H1 (cell line): ENCODE results near the gene TEX101. TPM values are rescaled to one million over a fixed set of nuclear protein-coding genes. Genes with fewer than 3 reads are reported as not detected.

Experiments
- CTCF ChIA-PET: fragments of 300-600 bp; sonication (Branson Sonifier 250); formaldehyde crosslinking; loops from one replicate; lab custom pipeline; 2021; ENCODE audit not compliant: partially characterized antibody; lab: Charles Lee
- POLR2A ChIA-PET: fragments of 300-600 bp; sonication (Branson Sonifier 250); formaldehyde crosslinking; loops from one replicate; lab custom pipeline; 2021; ENCODE audit warnings: inconsistent platforms; ENCODE audit not compliant: partially characterized antibody; lab: Charles Lee
- DNase-seq, 2 experiments: peaks; one replicate each; pipeline versions ENCODE4 v3.0.0 to v3.0.0-alpha.2; 2010 to 2022; ENCODE audit warnings: low spot score in 2 of 2, low read depth in 1 of 2, mixed read lengths in 1 of 2
- FAIRE-seq: peaks from 2 replicates; lab custom pipeline; 2011; peaks lifted over from hg19 to GRCh38; lab: Jason Lieb, UNC
- H2AFZ ChIP-seq: 2 replicates; pipeline ENCODE4 v1.8.1; 2012; ENCODE audit warnings: low read length, inconsistent platforms
- H2AK5ac ChIP-seq: 2 replicates; pipeline ENCODE4 v1.6.1; 2013; ENCODE audit warnings: low read depth, low read length
- H2BK120ac ChIP-seq: replicated peaks from 2 replicates; pipeline ENCODE3; 2013; ENCODE audit warnings: low read depth, low read length, inconsistent platforms
- H2BK12ac ChIP-seq: 2 replicates; pipeline ENCODE4 v1.6.1; 2013; ENCODE audit warnings: low read depth, low read length
- H2BK15ac ChIP-seq: 2 replicates; pipeline ENCODE4 v1.6.1; 2013; ENCODE audit warnings: low read length
- H2BK20ac ChIP-seq: 2 replicates; pipeline ENCODE4 v1.6.1; 2013; ENCODE audit warnings: low read length
- H2BK5ac ChIP-seq: 2 replicates; pipeline ENCODE4 v1.6.1; 2013; ENCODE audit warnings: low read depth, low read length
- H3K14ac ChIP-seq: 2 replicates; pipeline ENCODE4 v1.6.1; 2013; ENCODE audit warnings: inconsistent platforms; ENCODE audit not compliant: insufficient read length
- H3K18ac ChIP-seq: 2 replicates; pipeline ENCODE4 v1.6.1; 2013; ENCODE audit warnings: low read length; ENCODE audit errors: extremely low read depth
- H3K23ac ChIP-seq: 2 replicates; pipeline ENCODE4 v1.6.1; 2013; ENCODE audit warnings: inconsistent platforms; ENCODE audit not compliant: insufficient read length
- H3K23me2 ChIP-seq: 2 replicates; pipeline ENCODE4 v1.6.1; 2013; ENCODE audit warnings: low read depth, low read length
- H3K27ac ChIP-seq: 2 replicates; pipeline ENCODE4 v1.6.1; 2011; ENCODE audit warnings: low read depth, low read length, inconsistent platforms
- H3K27me3 ChIP-seq, 4 experiments: replicated peaks in 1 of 4; 1 replicate in 1 of 4; 2 replicates in 3 of 4; pipeline versions ENCODE4 v1.6.1 to v1.8.1; 2011 to 2013; ENCODE audit warnings: low read length in 3 of 4, mild to moderate bottlenecking in 3 of 4, inconsistent platforms in 2 of 4, mixed read lengths in 2 of 4, moderate library complexity in 1 of 4; ENCODE audit not compliant: control insufficient read depth in 3 of 4, insufficient read depth in 3 of 4; ENCODE audit errors: extremely low read depth in 1 of 4
- H3K36me3 ChIP-seq, 4 experiments: 2 replicates each; pipeline versions ENCODE4 v1.6.1 to v1.8.1; 2011 to 2013; ENCODE audit warnings: mild to moderate bottlenecking in 4 of 4, low read length in 3 of 4, moderate library complexity in 2 of 4, control low read depth in 1 of 4, inconsistent platforms in 1 of 4; ENCODE audit not compliant: insufficient read depth in 4 of 4, control insufficient read depth in 2 of 4
- H3K4ac ChIP-seq: replicated peaks from 2 replicates; pipeline ENCODE3; 2013; ENCODE audit warnings: low read length, low read depth, mixed read lengths, inconsistent platforms; ENCODE audit not compliant: insufficient read length
- H3K4me1 ChIP-seq, 4 experiments: replicated peaks in 1 of 4; 1 replicate in 1 of 4; 2 replicates in 3 of 4; pipeline versions ENCODE4 v1.6.1 to v1.8.1; 2011 to 2013; ENCODE audit warnings: low read length in 3 of 4, inconsistent platforms in 2 of 4, mixed read lengths in 1 of 4; ENCODE audit not compliant: insufficient read depth in 4 of 4, control insufficient read depth in 3 of 4
- H3K4me2 ChIP-seq, 2 experiments: 2 replicates each; pipeline versions ENCODE4 v1.6.1 to v1.8.1; 2011 to 2013; ENCODE audit warnings: low read depth in 2 of 2, low read length in 2 of 2, control low read depth in 1 of 2, inconsistent platforms in 1 of 2, mild to moderate bottlenecking in 1 of 2; ENCODE audit not compliant: insufficient read depth in 1 of 2
- H3K4me3 ChIP-seq, 4 experiments: fragments of 200-600, 300-600 bp in 1 of 4; sonication (generic), shearing (Covaris generic), sonication (Bioruptor Twin) in 1 of 4; 2 replicates each; pipeline versions ENCODE4 v1.5.1 to v1.8.1; 2011 to 2016; ENCODE audit warnings: low read length in 4 of 4, low read depth in 3 of 4, control low read depth in 2 of 4, inconsistent platforms in 2 of 4, mild to moderate bottlenecking in 2 of 4, mixed read lengths in 1 of 4, moderate library complexity in 1 of 4; ENCODE audit not compliant: insufficient read depth in 2 of 4; ENCODE audit errors: extremely low read depth in 1 of 4
- H3K56ac ChIP-seq: replicated peaks from 2 replicates; pipeline ENCODE3; 2013; ENCODE audit warnings: low read depth, mild to moderate bottlenecking, mixed read lengths, low read length, inconsistent platforms; ENCODE audit not compliant: insufficient read length
- H3K79me1 ChIP-seq: 2 replicates; pipeline ENCODE4 v1.6.1; 2013; ENCODE audit warnings: low read depth, low read length, control low read depth
- H3K79me2 ChIP-seq, 2 experiments: 2 replicates each; pipeline versions ENCODE4 v1.6.1 to v1.8.1; 2012 to 2013; ENCODE audit warnings: low read length in 2 of 2, mild to moderate bottlenecking in 2 of 2, inconsistent platforms in 1 of 2; ENCODE audit not compliant: insufficient read depth in 2 of 2, control insufficient read depth in 1 of 2
- H3K9ac ChIP-seq, 4 experiments: replicated peaks in 1 of 4; 1 replicate in 1 of 4; 2 replicates in 3 of 4; pipeline versions ENCODE4 v1.6.1 to v1.8.1; 2011 to 2013; ENCODE audit warnings: low read depth in 3 of 4, low read length in 3 of 4, control low read depth in 2 of 4, mild to moderate bottlenecking in 2 of 4, moderate library complexity in 2 of 4, inconsistent platforms in 1 of 4; ENCODE audit errors: extremely low read depth in 1 of 4
- H3K9me3 ChIP-seq, 2 experiments: 2 replicates each; pipeline versions ENCODE4 v1.6.1 to v1.8.1; 2012 to 2013; ENCODE audit warnings: mild to moderate bottlenecking in 2 of 2, moderate library complexity in 2 of 2, control low read depth in 1 of 2, inconsistent platforms in 1 of 2, low read depth in 1 of 2, low read length in 1 of 2, mixed read lengths in 1 of 2; ENCODE audit not compliant: insufficient read depth in 2 of 2
- H4K20me1 ChIP-seq, 2 experiments: replicated peaks in 1 of 2; 2 replicates each; pipeline versions ENCODE3 to v1.8.1; 2011 to 2013; ENCODE audit warnings: inconsistent platforms in 2 of 2, low read length in 2 of 2, mild to moderate bottlenecking in 1 of 2; ENCODE audit not compliant: insufficient read depth in 2 of 2, control insufficient read depth in 1 of 2
- H4K5ac ChIP-seq: 2 replicates; pipeline ENCODE4 v1.6.1; 2013; ENCODE audit warnings: low read length, low read depth, mixed read lengths, inconsistent platforms; ENCODE audit not compliant: insufficient read length
- H4K8ac ChIP-seq: 2 replicates; pipeline ENCODE4 v1.8.0; 2013; ENCODE audit warnings: mild to moderate bottlenecking, moderate library complexity, low read length, inconsistent platforms; ENCODE audit not compliant: insufficient read depth; ENCODE audit errors: extremely low read depth
- H4K91ac ChIP-seq: replicated peaks from 2 replicates; pipeline ENCODE3; 2013; ENCODE audit warnings: low read length, mixed read lengths, inconsistent platforms; ENCODE audit not compliant: insufficient read length
- ATF3 ChIP-seq: IDR thresholded peaks from 2 replicates; pipeline ENCODE4 v1.6.1; 2011; ENCODE audit warnings: low read depth, mild to moderate bottlenecking, low read length; ENCODE audit not compliant: insufficient read depth
- BCL11A ChIP-seq, 2 experiments: IDR thresholded peaks; one replicate each; pipeline ENCODE4 v1.6.1; 2011; ENCODE audit warnings: low read depth in 2 of 2, low read length in 2 of 2, mild to moderate bottlenecking in 2 of 2
- GABPA ChIP-seq: IDR thresholded peaks from 2 replicates; pipeline ENCODE4 v1.6.1; 2011; ENCODE audit warnings: mild to moderate bottlenecking, low read length, moderate library complexity, borderline replicate concordance; ENCODE audit not compliant: insufficient read depth
- GTF2F1 ChIP-seq: IDR thresholded peaks from 2 replicates; pipeline ENCODE4 v1.6.1; 2012; ENCODE audit warnings: low read depth, low read length, improper control_type of control experiment, borderline replicate concordance
- MAFK ChIP-seq: IDR thresholded peaks from 2 replicates; pipeline ENCODE4 v1.6.1; 2012; ENCODE audit warnings: low read depth, mild to moderate bottlenecking, improper control_type of control experiment, low read length
- POLR2AphosphoS5 ChIP-seq: IDR thresholded peaks from 2 replicates; pipeline ENCODE4 v1.6.1; 2011; ENCODE audit warnings: low read depth, low read length
- RXRA ChIP-seq: IDR thresholded peaks from 2 replicates; pipeline ENCODE4 v1.6.1; 2011; ENCODE audit warnings: low read depth, mild to moderate bottlenecking, low read length, moderate library complexity; ENCODE audit not compliant: insufficient read depth
- TBP ChIP-seq: IDR thresholded peaks from 2 replicates; pipeline ENCODE4 v1.6.1; 2011; ENCODE audit warnings: low read depth, low read length, improper control_type of control experiment
- WGBS, 2 experiments: shearing (Covaris generic) in 1 of 2; methylation state at CpG; one replicate each; pipeline versions ENCODE4 v1.1.6 to v1.1.7; 2013 to 2015; ENCODE audit warnings: low lambda C conversion rate in 2 of 2, mixed read lengths in 2 of 2, inconsistent platforms in 1 of 2, low coverage in 1 of 2, missing lambda C conversion rate in 1 of 2; ENCODE audit not compliant: insufficient replicate concordance in 2 of 2, insufficient coverage in 1 of 2, insufficient read length in 1 of 2; ENCODE audit errors: extremely low coverage in 1 of 2, missing lambda C conversion rate in 1 of 2; 5-methylcytosine and 5-hydroxymethylcytosine counted together
- long read RNA-seq, 2 experiments: library from RNA in 1 of 2; library from capped mRNA in 1 of 2; stranded (forward); transcript quantifications; one replicate each; pipeline ENCODE4 v2.0.0, GENCODE V29; 2021; ENCODE audit warnings: inconsistent platforms in 1 of 2
- polyA minus RNA-seq, 3 experiments: library from RNA; depleted of rRNA, polyadenylated mRNA; stranded (reverse); fragments of >200 nt; gene quantifications; 1 replicate in 2 of 3; 2 replicates in 1 of 3; pipeline ENCODE4 v1.2.3, GENCODE V29; 2011
- polyA plus RNA-seq, 7 experiments: library from polyadenylated mRNA; depleted of rRNA in 3 of 7; stranded (reverse) in 5 of 7; unstranded in 2 of 7; fragments of >200 nt in 5 of 7; fragments of 200-250 nt in 2 of 7; gene quantifications; 1 replicate in 5 of 7; 2 replicates in 1 of 7; 4 replicates in 1 of 7; pipeline versions ENCODE4 v1.2.1 to v1.2.3, GENCODE V29; 2011 to 2013; ENCODE audit warnings: missing spikeins in 2 of 7, mixed read lengths in 2 of 7
- total RNA-seq: library from RNA; stranded (reverse); fragmentation: NEBNext Ultra II Directional; extraction: Animal tissue kit (Norgen Biotek cat#: 25700); gene quantifications from 2 replicates; pipeline ENCODE4 v1.2.1, GENCODE V29; 2021

Gene TEX101
- total RNA-seq (not detected in 2 replicates), polyA plus RNA-seq (2011; rRNA removed) (0.06 and 0.12 TPM in 2 replicates), polyA minus RNA-seq (2011; rRNA and poly(A)+ RNA removed) (not detected in 2 replicates)
- 0.19 TPM for polyA plus RNA-seq (2011; cell fraction: cytosol; rRNA removed)
- polyA plus RNA-seq (2011; cell fraction: nucleus; rRNA removed) = 0.07 TPM
- polyA plus RNA-seq (2012, experiment 1 of 2) = 0.36 TPM in 1 of 4 replicates, not detected in the others
- polyA plus RNA-seq (2012, experiment 2 of 2) = not detected
- polyA plus RNA-seq (2013, experiment 1 of 2) = 0.12 TPM
- polyA plus RNA-seq (2013, experiment 2 of 2) = not detected
- polyA minus RNA-seq (2011; cell fraction: cytosol; rRNA and poly(A)+ RNA removed) = not detected
- polyA minus RNA-seq (2011; cell fraction: nucleus; rRNA and poly(A)+ RNA removed) = not detected
- long read RNA-seq, experiment 1 = 0 reads
- long read RNA-seq, experiment 2 = 0 reads

GRCh38 chr19:43414554-43414953, at the start of gene TEX101:
Gene TEX101 (plus strand): TSS chr19:43414890. CDS start chr19:43415920, 1,030 bp downstream.
- no peaks in the 10 kb centered on the region for H3K27me3 ChIP-seq
- H3K23ac ChIP-seq = no peak within 1 kb of the TSS
- 96% methylated on average over 21 of the region's 21 CpGs; no CpG with 5 or more reads in 1 of the 2 experiments for WGBS, 2 experiments
- no peak within 1 kb of the TSS for H3K56ac ChIP-seq
- H2BK120ac ChIP-seq = no peak within 1 kb of the TSS
- no peak for DNase-seq
- H3K4me2 ChIP-seq = no peak within 1 kb of the TSS
- H2BK20ac ChIP-seq = no peak within 1 kb of the TSS
- no peaks in the 10 kb centered on the region; a peak in 1 of 7 replicates for H3K4me1 ChIP-seq
- H3K4me3 ChIP-seq = no peak within 1 kb of the TSS
- ChIA-PET CTCF (no interaction called here), POLR2A (no interaction called here)
- no peak within 1 kb of the TSS for H2AFZ ChIP-seq
- no peak within 1 kb of the TSS for H3K4ac ChIP-seq
- H3K9ac ChIP-seq = no peak within 1 kb of the TSS
- H2BK5ac ChIP-seq = no peak within 1 kb of the TSS
- no peaks in the 10 kb centered on the region for H3K36me3 ChIP-seq
- no peak within 1 kb of the TSS for H3K14ac ChIP-seq
- no peak for TF ChIP-seq POLR2AphosphoS5
- no peak for TF ChIP-seq GTF2F1
- TF ChIP-seq GABPA = no peak
- TF ChIP-seq MAFK = no peak
- TF ChIP-seq TBP = no peak
- TF ChIP-seq BCL11A (IDR thresholded peaks at IDR 0.05; ENCODE audit: low read depth in 2 of 2, low read length in 2 of 2) = no peak
- no peak for TF ChIP-seq ATF3
- TF ChIP-seq RXRA = no peak
- peak within 1 kb of the TSS; percentile 17 for H4K8ac ChIP-seq
- H4K91ac ChIP-seq = no peak within 1 kb of the TSS
- no peak within 1 kb of the TSS for H2BK15ac ChIP-seq
- FAIRE-seq = no peak
- no peak within 1 kb of the TSS for H2BK12ac ChIP-seq
- H3K23me2 ChIP-seq = no peaks in the 10 kb centered on the region; the same call in 1 of the 2 replicates
- H4K20me1 ChIP-seq = no peaks in the 10 kb centered on the region
- no peak within 1 kb of the TSS for H2AK5ac ChIP-seq
- H3K79me1 ChIP-seq = no peaks in the 10 kb centered on the region
- H3K9me3 ChIP-seq = peaks cover 3 to 9% of the 10 kb centered on the region in 2 experiments; a peak in 2 of 4 replicates
- no peak within 1 kb of the TSS for H4K5ac ChIP-seq
- H3K27ac ChIP-seq = no peak within 1 kb of the TSS
- H3K18ac ChIP-seq = no peak within 1 kb of the TSS
- no peaks in the 10 kb centered on the region for H3K79me2 ChIP-seq
